SK-MEL-5 (cell line): Measurements from ENCODE around the gene RPL15. TPM values are rescaled to one million over a fixed set of nuclear protein-coding genes. Genes with fewer than 3 reads are reported as not detected.
"Not testable (repeated sequence)": the region's sequence is repeated elsewhere in the genome, so short reads cannot be mapped to it uniquely, and the experiment has no call there.

Experiments
- DNase-seq: peaks from one replicate; pipeline ENCODE4 v3.0.0-alpha.2; 2016; ENCODE audit warnings: low read depth, low spot score
- in situ Hi-C: cut with HindIII; loops from 2 replicates; pipeline ENCODE4 v1.10.0; 2016; ENCODE audit warnings: low sequenced_read_pairs, high pct_unique_total_duplicates, low pct_unique_long_range_greater_than_20kb
- polyA plus RNA-seq, 2 experiments: library from polyadenylated mRNA; depleted of rRNA; stranded (reverse); fragments of >200 nt; gene quantifications; 2 replicates each; pipeline ENCODE4 v1.2.3, GENCODE V29; 2015
- total RNA-seq: library from RNA; depleted of rRNA; stranded (reverse); fragments of >200 nt; shearing (Covaris generic); gene quantifications from 2 replicates; pipeline ENCODE4 v1.2.3, GENCODE V29; 2014; rRNA removed

RPL15 gene
- total RNA-seq = 2,511 and 2,872 TPM in 2 replicates
- 3,681 and 4,264 TPM in 2 replicates for polyA plus RNA-seq (2015; cell fraction: cytosol; rRNA removed)
- 675 and 792 TPM in 2 replicates for polyA plus RNA-seq (2015; cell fraction: nucleus; rRNA removed)

GRCh38 chr3:23916886-23917678 is at the start of gene RPL15, which contains the start of gene NKIRAS1:
RPL15 (plus strand) TSS chr3:23917132; CDS start chr3:23917860, 728 bp downstream.
NKIRAS1 (minus strand) TSS chr3:23916990; CDS start chr3:23910904, 6,086 bp downstream.
- in situ Hi-C loops = no loop called here

GRCh38 chr3:23867400-23867799 is 49.5 kb upstream of the RPL15 start:
- DNase-seq = peak; percentile 32
- in situ Hi-C loops = no loop called here

More at GRCh38 chr3:23916886-23917678, at the start of gene RPL15, which contains the start of gene NKIRAS1:
- peak; percentile 97 for DNase-seq

GRCh38 chr3:23867838-23868237 is 49.1 kb upstream of the RPL15 start:
- no peak for DNase-seq
- in situ Hi-C loops = no loop called here

GRCh38 chr3:23869977-23870662 is 46.8 kb upstream of the RPL15 start:
- DNase-seq = no peak
- in situ Hi-C loops = no loop called here

- DNase-seq, in situ Hi-C loops: not testable (repeated sequence)
Measured at GRCh38 chr3:23870663-23871043, 46.3 kb upstream of the RPL15 start.

GRCh38 chr3:23871361-23871760 is 45.6 kb upstream of the RPL15 start:
- in situ Hi-C loops = not testable (repeated sequence)

GRCh38 chr3:23872330-23872729 is 44.6 kb upstream of the RPL15 start:
- DNase-seq = no peak
- in situ Hi-C loops = no loop called here

More at GRCh38 chr3:23871361-23871760, 45.6 kb upstream of the RPL15 start:
- not testable (repeated sequence) for DNase-seq

- in situ Hi-C loops = no loop called here
- no peak for DNase-seq
Measured at GRCh38 chr3:23873941-23874340, 43.0 kb upstream of the RPL15 start.

GRCh38 chr3:23874359-23875112 is 42.4 kb upstream of the RPL15 start:
- in situ Hi-C loops = no loop called here
- no peak for DNase-seq

GRCh38 chr3:23875113-23875725 is 41.7 kb upstream of the RPL15 start:
- in situ Hi-C loops = no loop called here

GRCh38 chr3:23876923-23877322 is 40.0 kb upstream of the RPL15 start:
- in situ Hi-C loops = no loop called here
- no peak for DNase-seq

More at GRCh38 chr3:23875113-23875725, 41.7 kb upstream of the RPL15 start:
- no peak for DNase-seq

- no peak for DNase-seq
- in situ Hi-C loops = no loop called here
Measured at GRCh38 chr3:23877329-23877980, 39.5 kb upstream of the RPL15 start.

GRCh38 chr3:23879485-23879884 is 37.4 kb upstream of the RPL15 start:
- no peak for DNase-seq
- in situ Hi-C loops = no loop called here

GRCh38 chr3:23880703-23881339 is 36.1 kb upstream of the RPL15 start:
- no peak for DNase-seq
- in situ Hi-C loops = no loop called here

GRCh38 chr3:23881993-23882392 is 34.9 kb upstream of the RPL15 start:
- in situ Hi-C loops, DNase-seq: not testable (repeated sequence)

- DNase-seq = no peak
- in situ Hi-C loops = no loop called here
Measured at GRCh38 chr3:23882487-23882918, 34.4 kb upstream of the RPL15 start.
